ENCODE results near the gene ZC3HAV1L.

ZC3HAV1L gene

GRCh38 chr7:139022286-139022685 is 13.6 kb downstream of the ZC3HAV1L start:
- H3K4me3 ChIP-seq (replicated peaks; ENCODE audit: insufficient read depth, low read length), result no peak overlapping the region
- no peak overlapping the region for H3K27ac ChIP-seq (replicated peaks)
- no peak for DNase-seq (ENCODE audit: low read depth in 1 of 2, low spot score in 1 of 2)
- no peak for TF ChIP-seq SPI1 (IDR thresholded peaks at IDR 0.05; ENCODE audit: borderline replicate concordance, low read depth)
- TF ChIP-seq CTCF (IDR thresholded peaks at IDR 0.05; ENCODE audit: insufficient read depth, low read length), result no peak
- no peak for TF ChIP-seq POLR2AphosphoS5 (IDR thresholded peaks at IDR 0.05; ENCODE audit: low read depth)
- TF ChIP-seq GABPA (IDR thresholded peaks at IDR 0.05; ENCODE audit: low read depth), result no peak
- no peak for TF ChIP-seq REST (IDR thresholded peaks at IDR 0.05; ENCODE audit: insufficient replicate concordance, low read depth)
- no peaks in the 10 kb centered on the region for H3K27me3 ChIP-seq (ENCODE audit: insufficient read depth, poor library complexity, severe bottlenecking)

- TF ChIP-seq CTCF (IDR thresholded peaks at IDR 0.05; ENCODE audit: insufficient read depth, low read length), result no peak
- TF ChIP-seq SPI1 (IDR thresholded peaks at IDR 0.05; ENCODE audit: borderline replicate concordance, low read depth), result no peak
- TF ChIP-seq REST (IDR thresholded peaks at IDR 0.05; ENCODE audit: insufficient replicate concordance, low read depth), result no peak
- TF ChIP-seq GABPA (IDR thresholded peaks at IDR 0.05; ENCODE audit: low read depth), result no peak
- no peak for TF ChIP-seq POLR2AphosphoS5 (IDR thresholded peaks at IDR 0.05; ENCODE audit: low read depth)
These were observed 16.9 kb downstream of the ZC3HAV1L start for GRCh38 chr7:139018910-139019309.

GRCh38 chr7:139016931-139017511 is 18.8 kb downstream of the ZC3HAV1L start:
- no peak for TF ChIP-seq REST (IDR thresholded peaks at IDR 0.05; ENCODE audit: insufficient replicate concordance, low read depth)
- TF ChIP-seq GABPA (IDR thresholded peaks at IDR 0.05; ENCODE audit: low read depth), result no peak
- TF ChIP-seq CTCF (IDR thresholded peaks at IDR 0.05; ENCODE audit: insufficient read depth, low read length), result peak; percentile 78
- H3K27ac ChIP-seq (replicated peaks), result no peak overlapping the region
- peak in 1 of 2 experiments; percentile 58 for DNase-seq (ENCODE audit: low read depth in 1 of 2, low spot score in 1 of 2)
- H3K4me3 ChIP-seq (replicated peaks; ENCODE audit: insufficient read depth, low read length), result no peak overlapping the region
- no peaks in the 10 kb centered on the region for H3K27me3 ChIP-seq (ENCODE audit: insufficient read depth, poor library complexity, severe bottlenecking)

More at GRCh38 chr7:139018910-139019309, 16.9 kb downstream of the ZC3HAV1L start:
- Histone ChIP-seq H3K27me3 (ENCODE audit: insufficient read depth, poor library complexity, severe bottlenecking) (no peaks in the 10 kb centered on the region), H3K27ac (replicated peaks) (no peak overlapping the region), H3K4me3 (replicated peaks; ENCODE audit: insufficient read depth, low read length) (no peak overlapping the region)
- DNase-seq (ENCODE audit: low read depth in 1 of 2, low spot score in 1 of 2), result no peak

Data from HL-60 (cell line).